Measurements from ENCODE around the gene KRTAP10-12. TPM values are rescaled to one million over a fixed set of nuclear protein-coding genes. Genes with fewer than 3 reads are reported as not detected.

KRTAP10-12 gene
- total RNA-seq, 1 donor from 2014 or later, result not detected

DNA sequence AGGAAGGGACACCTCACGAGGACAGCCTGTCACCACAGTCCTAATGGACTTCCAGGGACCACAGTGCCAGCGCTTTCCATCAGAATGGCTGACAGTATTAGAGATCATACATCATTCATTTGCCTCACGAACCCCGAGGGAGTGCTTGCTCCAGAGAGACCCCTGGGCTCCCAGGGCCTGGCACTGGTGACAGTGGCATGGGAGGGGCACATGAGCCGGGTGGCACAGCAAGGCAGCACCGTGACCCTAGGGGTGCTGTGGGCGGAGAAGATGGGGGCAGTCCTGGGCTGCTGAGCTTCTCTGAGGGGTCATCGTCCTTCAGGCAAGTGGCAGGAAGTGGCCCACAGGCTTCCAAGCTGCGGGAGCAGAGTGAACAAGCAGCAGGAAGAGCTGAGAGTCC lies 30.8 kb downstream of the KRTAP10-12 start:
- H3K4me1 Mint-ChIP-seq (ENCODE audit: low read depth), result no peaks in the 10 kb centered on the region
- DNase-seq (ENCODE audit: low spot score), result no peak
- H3K27me3 Mint-ChIP-seq (ENCODE audit: low read depth), result peaks cover 17% of the 10 kb centered on the region
- H3K27ac Mint-ChIP-seq, result no peak overlapping the region
- no peak overlapping the region for H3K4me3 Mint-ChIP-seq (ENCODE audit: low read depth)
- intact Hi-C loops (cut with micrococcal nuclease), result no loop called here
- no peaks in the 10 kb centered on the region for H3K9me3 Mint-ChIP-seq
- no peaks in the 10 kb centered on the region for H3K36me3 Mint-ChIP-seq (ENCODE audit: low read depth)

DNA sequence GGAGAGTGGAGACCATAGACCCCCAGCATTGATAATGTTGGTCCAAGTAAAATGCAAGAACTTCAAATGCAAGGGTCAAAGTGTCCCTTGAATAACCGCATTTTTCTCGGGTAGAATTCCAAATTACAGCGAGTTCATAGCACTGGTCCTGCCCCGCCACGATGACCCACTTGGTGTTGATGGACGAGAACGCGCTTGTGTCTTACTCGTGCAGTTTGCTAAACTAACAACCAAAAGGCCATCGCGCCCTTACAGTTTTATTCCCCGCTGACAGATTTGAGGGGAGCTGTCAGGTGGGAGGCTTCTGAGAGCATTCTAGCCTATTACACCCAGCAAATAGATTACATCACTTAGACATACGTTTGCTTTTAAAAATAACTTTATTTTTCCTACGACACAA lies 31.7 kb downstream of the KRTAP10-12 start:
- Mint-ChIP-seq H3K9me3 (no peaks in the 10 kb centered on the region), H3K27ac (no peak overlapping the region), H3K27me3 (ENCODE audit: low read depth) (peaks cover 10% of the 10 kb centered on the region), H3K4me1 (ENCODE audit: low read depth) (no peaks in the 10 kb centered on the region), H3K36me3 (ENCODE audit: low read depth) (no peaks in the 10 kb centered on the region), H3K4me3 (ENCODE audit: low read depth) (no peak overlapping the region)
- no peak for DNase-seq (ENCODE audit: low spot score)
- intact Hi-C loops (cut with micrococcal nuclease), result no loop called here

DNA sequence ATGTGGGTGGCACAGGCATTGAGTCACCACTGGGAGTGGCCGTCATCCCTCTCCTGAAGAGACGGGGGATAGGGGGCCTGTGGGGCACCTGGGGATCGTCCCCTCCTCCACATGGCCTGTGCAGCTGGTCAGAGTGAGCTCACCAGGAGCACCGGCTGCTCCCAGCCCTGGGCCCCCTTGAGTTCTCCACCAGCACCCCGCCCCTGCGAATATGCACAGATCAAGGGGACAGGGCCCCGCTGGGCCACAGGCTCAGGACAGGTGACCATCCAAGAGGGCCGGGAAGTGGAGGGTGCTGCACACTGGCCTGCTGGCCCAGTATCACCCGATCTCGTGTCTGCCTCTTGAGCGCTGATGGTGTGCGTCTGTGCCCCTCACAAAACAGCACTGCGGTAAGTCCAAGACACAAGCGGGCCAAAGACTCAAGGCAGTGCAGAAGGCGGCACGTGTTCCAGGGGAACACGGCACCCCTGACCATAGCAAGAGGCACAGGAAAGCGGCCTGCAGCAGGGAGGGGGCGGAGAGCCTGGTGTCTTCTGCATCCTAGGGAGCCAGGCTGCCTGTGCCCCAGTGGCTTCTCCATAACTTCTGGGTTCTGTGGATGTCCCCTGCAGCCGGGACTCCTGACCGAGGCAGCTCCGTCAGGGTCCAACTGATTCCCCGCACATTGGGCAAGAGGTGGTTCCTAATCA lies 32.5 kb downstream of the KRTAP10-12 start:
- Mint-ChIP-seq H3K4me1 (ENCODE audit: low read depth) (no peaks in the 10 kb centered on the region), H3K27me3 (ENCODE audit: low read depth) (peaks cover 7% of the 10 kb centered on the region), H3K4me3 (ENCODE audit: low read depth) (no peak overlapping the region), H3K9me3 (no peaks in the 10 kb centered on the region), H3K36me3 (ENCODE audit: low read depth) (no peaks in the 10 kb centered on the region), H3K27ac (no peak overlapping the region)
- DNase-seq (ENCODE audit: low spot score), result no peak
- intact Hi-C loops (cut with micrococcal nuclease), result no loop called here

DNA sequence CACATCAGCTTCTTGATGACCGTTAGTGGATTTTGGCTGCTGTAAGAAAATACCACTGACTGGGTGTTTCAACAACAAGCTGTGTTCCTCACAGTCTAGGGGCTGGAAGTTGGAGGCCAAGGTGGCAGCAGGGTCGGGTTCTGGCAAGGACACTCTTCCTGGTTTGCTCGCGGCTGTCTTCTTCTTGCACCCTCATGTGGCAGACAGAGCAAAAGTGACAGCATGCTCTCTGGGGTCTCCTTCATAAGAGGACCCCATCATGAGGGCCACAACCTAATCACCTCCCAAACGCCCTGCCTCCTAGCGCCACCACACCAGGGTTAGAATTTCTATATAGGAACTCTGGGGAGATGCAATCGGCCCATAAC lies 33.0 kb downstream of the KRTAP10-12 start:
- Mint-ChIP-seq H3K4me1 (ENCODE audit: low read depth) (no peaks in the 10 kb centered on the region), H3K4me3 (ENCODE audit: low read depth) (no peak overlapping the region), H3K9me3 (no peaks in the 10 kb centered on the region), H3K27ac (no peak overlapping the region), H3K27me3 (ENCODE audit: low read depth) (peaks cover 4% of the 10 kb centered on the region), H3K36me3 (ENCODE audit: low read depth) (no peaks in the 10 kb centered on the region)
- intact Hi-C loops (cut with micrococcal nuclease), result no loop called here
- DNase-seq (ENCODE audit: low spot score), result no peak

DNA sequence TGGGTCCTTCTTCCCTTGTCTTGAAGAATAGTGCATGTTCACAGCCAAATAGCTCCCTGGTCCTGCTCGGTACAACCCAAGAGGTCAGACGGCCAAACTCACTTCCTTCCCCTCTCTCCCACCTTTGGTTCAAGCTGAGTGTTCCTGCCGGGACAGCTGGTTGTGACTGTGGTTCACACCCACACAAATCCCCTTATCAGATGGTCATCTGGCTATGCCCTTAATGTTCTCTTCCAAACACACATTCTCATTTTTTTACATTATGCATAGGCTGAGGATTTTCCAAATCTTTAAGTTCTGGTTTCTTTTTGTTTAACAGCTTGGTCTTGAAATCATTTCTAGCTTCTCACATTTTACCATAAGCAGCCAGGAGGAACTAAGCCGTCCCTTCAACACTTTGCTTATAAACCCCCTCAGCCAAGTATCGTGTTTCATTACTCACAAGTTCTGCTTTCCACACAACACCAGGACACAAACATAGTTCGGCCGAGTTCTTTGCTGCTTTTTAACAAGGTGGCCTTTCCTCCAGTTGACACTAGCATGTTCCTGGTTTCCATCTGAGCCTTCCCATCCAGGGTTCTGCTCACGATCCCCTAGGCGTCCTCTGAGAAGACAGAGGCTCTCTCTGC lies 34.1 kb downstream of the KRTAP10-12 start:
- Mint-ChIP-seq H3K4me3 (ENCODE audit: low read depth) (no peak overlapping the region), H3K27me3 (ENCODE audit: low read depth) (peaks cover 2% of the 10 kb centered on the region), H3K9me3 (no peaks in the 10 kb centered on the region), H3K4me1 (ENCODE audit: low read depth) (no peaks in the 10 kb centered on the region), H3K27ac (no peak overlapping the region), H3K36me3 (ENCODE audit: low read depth) (no peaks in the 10 kb centered on the region)
- DNase-seq (ENCODE audit: low spot score), result no peak
- intact Hi-C loops (cut with micrococcal nuclease), result no loop called here

DNA sequence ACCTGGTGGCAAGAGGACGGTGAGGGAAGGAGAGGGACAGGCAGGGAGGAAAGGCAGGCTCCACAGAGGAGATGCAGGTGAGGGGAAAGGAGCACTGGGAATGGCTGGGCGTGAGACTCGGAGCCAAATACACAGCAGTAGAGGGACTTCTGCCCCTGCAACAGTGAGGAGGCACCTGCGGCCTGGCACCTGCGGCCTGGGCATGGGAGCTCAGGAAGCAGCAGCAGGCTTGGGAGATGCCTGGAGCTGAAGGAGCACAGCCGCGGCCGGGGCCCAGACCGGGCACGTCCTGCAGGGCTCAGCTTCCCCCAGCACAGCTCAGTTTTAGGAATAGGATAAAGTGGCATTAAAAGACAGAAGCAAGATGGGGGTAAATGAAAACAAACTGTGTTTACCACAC lies 35.3 kb downstream of the KRTAP10-12 start:
- no peak for DNase-seq (ENCODE audit: low spot score)
- intact Hi-C loops (cut with micrococcal nuclease), result no loop called here
- Mint-ChIP-seq H3K4me1 (ENCODE audit: low read depth) (no peaks in the 10 kb centered on the region), H3K4me3 (ENCODE audit: low read depth) (no peak overlapping the region), H3K9me3 (no peaks in the 10 kb centered on the region), H3K27ac (no peak overlapping the region), H3K36me3 (ENCODE audit: low read depth) (no peaks in the 10 kb centered on the region), H3K27me3 (ENCODE audit: low read depth) (peaks cover 2% of the 10 kb centered on the region)

DNA sequence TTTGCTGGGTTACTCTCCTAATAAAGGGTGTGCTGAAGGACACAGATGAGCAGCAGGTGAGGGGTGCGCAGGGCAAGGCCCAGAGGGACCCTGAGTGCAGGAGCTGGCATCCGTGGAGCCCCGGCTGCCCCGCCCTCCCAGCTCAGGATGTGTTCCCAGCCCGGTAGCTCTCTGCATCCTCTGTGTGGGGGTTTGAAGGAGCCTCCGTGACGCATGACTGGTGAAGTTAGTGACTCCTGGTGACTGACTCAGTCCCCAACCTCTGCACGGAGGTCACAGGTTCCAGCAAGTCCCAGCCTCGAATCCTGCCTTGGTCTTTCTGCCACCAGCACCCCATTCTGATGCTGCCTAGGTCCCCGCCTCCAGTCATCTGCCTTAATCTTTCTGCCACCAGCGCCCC lies 36.0 kb downstream of the KRTAP10-12 start:
- H3K4me3 Mint-ChIP-seq (ENCODE audit: low read depth), result no peak overlapping the region
- H3K27me3 Mint-ChIP-seq (ENCODE audit: low read depth), result peaks cover 7% of the 10 kb centered on the region
- no peaks in the 10 kb centered on the region for H3K4me1 Mint-ChIP-seq (ENCODE audit: low read depth)
- no peaks in the 10 kb centered on the region for H3K36me3 Mint-ChIP-seq (ENCODE audit: low read depth)
- H3K9me3 Mint-ChIP-seq, result no peaks in the 10 kb centered on the region
- H3K27ac Mint-ChIP-seq, result no peak overlapping the region
- DNase-seq (ENCODE audit: low spot score), result no peak
- intact Hi-C loops (cut with micrococcal nuclease), result no loop called here

DNA sequence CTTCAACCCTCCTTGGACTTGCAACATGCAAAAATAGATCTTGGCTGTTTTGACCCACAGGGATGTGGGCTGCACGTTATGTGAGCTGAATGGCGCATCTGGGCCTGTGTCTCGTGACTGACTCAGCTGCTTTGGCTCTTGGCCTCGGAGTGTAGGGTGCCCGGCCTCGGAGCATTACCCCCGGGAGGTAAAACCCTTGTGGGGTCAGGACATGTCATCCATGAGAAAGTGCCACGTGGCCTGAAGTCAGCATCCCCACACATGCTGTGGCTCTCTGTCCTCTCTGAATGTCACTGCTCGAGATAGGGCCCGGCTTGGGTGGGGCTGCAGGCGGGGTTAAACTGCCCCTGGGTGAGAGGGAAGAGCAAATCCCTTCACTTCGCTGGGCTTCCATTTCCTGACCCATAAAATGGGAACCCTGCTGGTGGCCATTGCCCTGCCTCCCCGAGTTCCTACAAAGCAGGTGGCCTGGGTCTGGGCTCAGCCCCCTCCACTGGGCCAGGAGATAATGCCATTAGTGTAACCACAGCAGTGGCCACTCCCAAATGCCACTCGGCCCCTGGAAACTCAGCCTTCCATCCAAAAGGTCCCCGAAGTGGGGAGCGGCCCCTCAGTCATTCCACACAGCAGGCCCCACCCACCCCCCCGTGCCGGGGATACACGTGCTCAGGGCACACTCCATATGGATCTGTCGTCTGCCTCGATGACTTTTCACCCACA lies 37.2 kb downstream of the KRTAP10-12 start:
- no peaks in the 10 kb centered on the region for H3K9me3 Mint-ChIP-seq
- no peaks in the 10 kb centered on the region for H3K36me3 Mint-ChIP-seq (ENCODE audit: low read depth)
- H3K4me3 Mint-ChIP-seq (ENCODE audit: low read depth), result no peak overlapping the region
- DNase-seq (ENCODE audit: low spot score), result no peak
- H3K27ac Mint-ChIP-seq, result no peak overlapping the region
- H3K4me1 Mint-ChIP-seq (ENCODE audit: low read depth), result no peaks in the 10 kb centered on the region
- H3K27me3 Mint-ChIP-seq (ENCODE audit: low read depth), result peaks cover 7% of the 10 kb centered on the region
- intact Hi-C loops (cut with micrococcal nuclease), result no loop called here

DNA sequence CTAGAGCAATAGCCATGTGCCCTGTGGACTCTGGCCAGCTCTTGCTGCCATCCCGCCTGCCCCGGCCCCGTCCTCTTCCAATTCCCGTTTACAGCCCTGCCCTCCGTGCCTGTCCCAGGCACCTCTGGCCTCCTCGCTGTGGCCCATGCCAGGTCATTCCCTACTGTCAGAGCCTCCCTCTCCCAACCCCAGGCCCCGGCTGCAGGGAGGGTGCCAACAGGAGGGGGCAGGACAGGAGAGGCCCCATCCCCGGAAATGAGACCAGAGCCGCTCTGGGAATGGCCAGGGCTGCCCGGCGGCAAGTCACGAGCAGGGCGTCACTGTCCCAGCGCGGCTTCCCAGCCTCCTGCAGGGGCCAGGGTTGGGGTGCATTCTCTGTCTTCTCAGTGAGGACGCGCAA lies 37.9 kb downstream of the KRTAP10-12 start:
- DNase-seq (ENCODE audit: low spot score), result no peak
- H3K36me3 Mint-ChIP-seq (ENCODE audit: low read depth), result no peaks in the 10 kb centered on the region
- no peak overlapping the region for H3K4me3 Mint-ChIP-seq (ENCODE audit: low read depth)
- intact Hi-C loops (cut with micrococcal nuclease), result no loop called here
- H3K9me3 Mint-ChIP-seq, result no peaks in the 10 kb centered on the region
- H3K4me1 Mint-ChIP-seq (ENCODE audit: low read depth), result no peaks in the 10 kb centered on the region
- H3K27ac Mint-ChIP-seq, result no peak overlapping the region
- peaks cover 7% of the 10 kb centered on the region for H3K27me3 Mint-ChIP-seq (ENCODE audit: low read depth)

DNA sequence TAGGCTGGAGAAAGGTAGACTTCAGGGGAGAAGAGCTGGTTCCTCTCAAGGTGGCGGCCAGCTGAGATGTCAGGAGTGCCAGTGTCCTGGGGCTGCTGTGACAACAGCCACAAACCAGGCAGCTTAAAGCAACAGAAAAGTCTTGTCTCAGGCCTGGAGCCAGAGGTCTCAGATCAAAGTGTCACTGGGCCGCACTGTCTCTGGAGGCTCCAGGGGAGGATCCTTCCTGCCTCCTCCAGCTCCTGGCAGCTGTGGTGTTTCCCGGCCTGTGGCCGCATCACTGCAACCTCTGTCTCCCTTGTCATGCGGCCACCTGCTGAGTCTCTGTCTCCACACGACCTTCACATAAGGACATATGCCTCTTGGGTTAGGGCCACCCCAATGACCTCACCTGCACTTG lies 38.8 kb downstream of the KRTAP10-12 start:
- H3K4me1 Mint-ChIP-seq (ENCODE audit: low read depth), result no peaks in the 10 kb centered on the region
- no peak overlapping the region for H3K27ac Mint-ChIP-seq
- DNase-seq (ENCODE audit: low spot score), result no peak
- peaks cover 7% of the 10 kb centered on the region for H3K27me3 Mint-ChIP-seq (ENCODE audit: low read depth)
- H3K4me3 Mint-ChIP-seq (ENCODE audit: low read depth), result no peak overlapping the region
- H3K36me3 Mint-ChIP-seq (ENCODE audit: low read depth), result no peaks in the 10 kb centered on the region
- no peaks in the 10 kb centered on the region for H3K9me3 Mint-ChIP-seq
- intact Hi-C loops (cut with micrococcal nuclease), result no loop called here

DNA sequence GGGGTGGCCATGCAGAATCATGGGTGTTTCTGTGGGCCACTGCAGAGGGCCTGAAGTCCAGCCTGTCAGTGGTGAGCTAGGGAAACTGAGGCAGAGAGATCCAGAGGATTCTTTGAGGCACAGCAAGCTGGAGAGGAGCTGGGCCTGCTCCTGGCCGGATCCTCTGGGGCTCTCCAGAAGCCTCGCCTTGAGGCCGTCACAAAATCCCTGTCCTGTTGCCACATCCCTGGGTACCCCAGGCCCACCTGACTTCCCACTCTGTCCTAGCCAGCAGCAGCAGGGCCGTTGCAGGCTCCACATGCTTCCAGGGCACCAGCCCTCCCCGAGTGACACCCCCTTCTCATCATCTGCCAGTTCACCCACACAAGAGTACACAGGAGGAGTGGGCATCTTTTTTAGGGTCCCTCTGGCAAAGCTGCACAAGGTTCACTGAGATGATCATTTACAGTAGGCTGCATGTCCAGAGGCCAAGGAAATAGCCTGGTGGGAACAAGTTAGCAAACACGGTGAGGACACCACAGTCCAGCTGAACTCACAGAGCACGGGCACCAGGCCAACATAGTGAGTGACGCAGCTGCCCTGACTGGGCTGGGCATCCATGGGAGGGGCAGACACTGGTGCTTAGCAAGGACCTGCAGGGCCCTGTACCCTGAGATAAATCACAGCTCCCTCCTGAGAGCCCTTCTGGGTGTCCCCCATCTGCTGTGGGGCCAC lies 39.5 kb downstream of the KRTAP10-12 start:
- Mint-ChIP-seq H3K9me3 (no peaks in the 10 kb centered on the region), H3K4me1 (ENCODE audit: low read depth) (no peaks in the 10 kb centered on the region), H3K27ac (no peak overlapping the region), H3K36me3 (ENCODE audit: low read depth) (no peaks in the 10 kb centered on the region), H3K27me3 (ENCODE audit: low read depth) (peaks cover 7% of the 10 kb centered on the region), H3K4me3 (ENCODE audit: low read depth) (no peak overlapping the region)
- intact Hi-C loops (cut with micrococcal nuclease), result no loop called here
- no peak for DNase-seq (ENCODE audit: low spot score)

DNA sequence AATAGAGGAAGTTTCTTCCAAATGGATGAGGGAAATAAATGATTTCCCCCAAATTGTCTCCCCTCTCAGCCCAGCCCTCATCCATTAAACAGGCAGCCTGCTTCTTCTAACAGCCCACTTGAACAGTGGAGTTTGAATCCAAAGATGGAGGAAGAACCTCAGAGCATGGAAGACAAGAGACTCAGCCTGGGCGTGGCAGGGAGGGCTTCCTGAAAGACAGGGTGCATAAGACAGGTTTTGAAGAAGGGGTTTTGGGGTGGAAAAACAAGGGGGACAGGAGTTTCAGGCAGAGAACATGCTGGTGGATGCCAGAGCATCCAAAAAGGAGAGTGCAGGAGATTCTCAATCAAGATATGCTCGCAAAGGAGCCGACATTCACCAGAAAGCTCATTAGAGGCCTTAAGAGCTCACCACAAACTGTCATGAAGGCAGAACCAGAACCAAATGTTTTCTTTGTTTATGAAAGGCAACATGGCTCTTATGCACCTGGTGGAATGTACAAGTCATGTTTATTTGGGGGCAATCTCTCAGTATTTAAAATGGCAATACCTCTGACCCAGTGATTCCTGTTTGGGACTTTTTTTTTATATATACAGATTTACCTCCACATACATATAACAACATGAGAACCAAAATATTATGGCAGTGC lies 40.9 kb downstream of the KRTAP10-12 start:
- no peak for DNase-seq (ENCODE audit: low spot score)
- Mint-ChIP-seq H3K4me1 (ENCODE audit: low read depth) (no peaks in the 10 kb centered on the region), H3K9me3 (no peaks in the 10 kb centered on the region), H3K27ac (no peak overlapping the region), H3K36me3 (ENCODE audit: low read depth) (no peaks in the 10 kb centered on the region), H3K4me3 (ENCODE audit: low read depth) (no peak overlapping the region), H3K27me3 (ENCODE audit: low read depth) (peaks cover 7% of the 10 kb centered on the region)
- intact Hi-C loops (cut with micrococcal nuclease), result no loop called here
